Endothelial cell of umbilical vein (primary cell): ENCODE data around the gene CACNG4.

Experiments
- POLR2A ChIP-seq: IDR thresholded peaks from 2 replicates; pipeline ENCODE4 v1.6.1; 2012; ENCODE audit warnings: low read depth, mild to moderate bottlenecking, control low read depth, low read length
- TF ChIP-seq, protein P1 (sequence below), 2 donors: IDR thresholded peaks; 1 replicate in 1 of 2; 2 replicates in 1 of 2; pipeline ENCODE4 v1.5.1; 2011; ENCODE audit warnings: low read length in 2 of 2, mild to moderate bottlenecking in 2 of 2, moderate library complexity in 2 of 2, control low read depth in 1 of 2, inconsistent platforms in 1 of 2, low read depth in 1 of 2; ENCODE audit not compliant: insufficient read depth in 1 of 2; ENCODE audit errors: extremely low read depth in 1 of 2

DNA sequence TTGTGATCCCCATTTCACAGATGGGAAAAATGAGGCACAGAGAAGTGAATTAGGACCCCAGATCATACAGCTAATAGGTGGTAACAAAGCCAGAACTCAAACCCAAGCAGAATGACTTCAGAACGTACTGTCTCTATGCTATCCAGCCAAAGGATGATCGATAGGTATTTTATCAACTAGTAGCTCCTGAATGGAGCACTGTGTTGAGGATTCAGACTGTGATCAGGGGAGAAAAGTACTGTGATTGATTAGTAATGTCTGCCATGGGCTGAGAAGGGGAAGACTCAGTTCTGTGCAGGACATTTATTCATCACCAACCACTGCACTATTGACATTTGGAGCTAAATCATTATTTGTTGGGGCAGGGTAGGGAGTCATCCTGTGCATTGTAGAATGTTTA lies 38.7 kb downstream of the CACNG4 start:
- TF ChIP-seq POLR2A = no peak
- TF ChIP-seq, protein P1, sequence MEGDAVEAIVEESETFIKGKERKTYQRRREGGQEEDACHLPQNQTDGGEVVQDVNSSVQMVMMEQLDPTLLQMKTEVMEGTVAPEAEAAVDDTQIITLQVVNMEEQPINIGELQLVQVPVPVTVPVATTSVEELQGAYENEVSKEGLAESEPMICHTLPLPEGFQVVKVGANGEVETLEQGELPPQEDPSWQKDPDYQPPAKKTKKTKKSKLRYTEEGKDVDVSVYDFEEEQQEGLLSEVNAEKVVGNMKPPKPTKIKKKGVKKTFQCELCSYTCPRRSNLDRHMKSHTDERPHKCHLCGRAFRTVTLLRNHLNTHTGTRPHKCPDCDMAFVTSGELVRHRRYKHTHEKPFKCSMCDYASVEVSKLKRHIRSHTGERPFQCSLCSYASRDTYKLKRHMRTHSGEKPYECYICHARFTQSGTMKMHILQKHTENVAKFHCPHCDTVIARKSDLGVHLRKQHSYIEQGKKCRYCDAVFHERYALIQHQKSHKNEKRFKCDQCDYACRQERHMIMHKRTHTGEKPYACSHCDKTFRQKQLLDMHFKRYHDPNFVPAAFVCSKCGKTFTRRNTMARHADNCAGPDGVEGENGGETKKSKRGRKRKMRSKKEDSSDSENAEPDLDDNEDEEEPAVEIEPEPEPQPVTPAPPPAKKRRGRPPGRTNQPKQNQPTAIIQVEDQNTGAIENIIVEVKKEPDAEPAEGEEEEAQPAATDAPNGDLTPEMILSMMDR (IDR thresholded peaks at IDR 0.05; ENCODE audit: extremely low read depth in 1 of 2, insufficient read depth in 1 of 2, low read depth in 1 of 2, low read length in 2 of 2) = no peak
